Stimulated activated CD8-positive, alpha-beta memory T cell treated with anti-CD3 and anti-CD28 coated beads, Interleukin-15, amount 100 ng/mL, for 1 hour (primary cell): ENCODE measurements around the gene C6orf136.

ENCODE experiments used
- DNase-seq: peaks from one replicate; pipeline ENCODE4 v3.0.0-alpha.2; 2020; ENCODE audit warnings: low read depth

C6orf136 gene

GRCh38 chr6:30686908-30687658 lies 40.1 kb downstream of the C6orf136 start:
- DNase-seq = peak; percentile 52

GRCh38 chr6:30687659-30688431 lies 40.9 kb downstream of the C6orf136 start:
- DNase-seq = no peak

- DNase-seq = no peak
Observed at GRCh38 chr6:30688569-30688968, 41.6 kb downstream of the C6orf136 start.

- DNase-seq = no peak
Observed at GRCh38 chr6:30689022-30689865, 42.3 kb downstream of the C6orf136 start.

- no peak for DNase-seq
Observed at GRCh38 chr6:30689985-30690384, 43.1 kb downstream of the C6orf136 start.

- DNase-seq = no peak
Observed at GRCh38 chr6:30690403-30691207, 43.7 kb downstream of the C6orf136 start, which contains the start of gene NRM. Gene NRM, minus strand, starts transcription at chr6:30690984. Its CDS starts 10 bp downstream, at chr6:30690974.

- no peak for DNase-seq
Observed at GRCh38 chr6:30691208-30691847, 44.4 kb downstream of the C6orf136 start.

GRCh38 chr6:30696432-30696831 lies 49.5 kb downstream of the C6orf136 start:
- DNase-seq = no peak

- DNase-seq = no peak
Observed at GRCh38 chr6:30700340-30700739, 53.4 kb downstream of the C6orf136 start.
